Effector memory CD4-positive, alpha-beta T cell (primary cell): ENCODE results near the gene ARHGAP15.

Source experiments
- DNase-seq, 3 donors: peaks; one replicate each; pipeline ENCODE4 v3.0.0-alpha.2; 2020
- H3K27ac ChIP-seq: 2 replicates; pipeline ENCODE4 v1.7.0; 2013; ENCODE audit warnings: mild to moderate bottlenecking, low read length, moderate library complexity; ENCODE audit not compliant: insufficient read depth, poor library complexity, severe bottlenecking
- H3K27me3 ChIP-seq: replicated peaks from 2 replicates; pipeline ENCODE4 v1.7.0; 2013; ENCODE audit warnings: mild to moderate bottlenecking, low read length; ENCODE audit not compliant: insufficient read depth, control insufficient read depth, poor library complexity, severe bottlenecking
- H3K36me3 ChIP-seq: 2 replicates; pipeline ENCODE4 v1.7.0; 2013; ENCODE audit warnings: mild to moderate bottlenecking, low read length, moderate library complexity; ENCODE audit not compliant: control insufficient read depth, insufficient read depth
- H3K4me1 ChIP-seq: 2 replicates; pipeline ENCODE4 v1.7.0; 2013; ENCODE audit warnings: low read length, mild to moderate bottlenecking; ENCODE audit not compliant: control insufficient read depth, insufficient read depth, poor library complexity, severe bottlenecking
- H3K4me3 ChIP-seq: 2 replicates; pipeline ENCODE4 v1.7.0; 2013; ENCODE audit warnings: low read length, low read depth, mild to moderate bottlenecking; ENCODE audit not compliant: insufficient read depth, poor library complexity, severe bottlenecking
- H3K9me3 ChIP-seq: 2 replicates; pipeline ENCODE4 v1.7.0; 2013; ENCODE audit warnings: mild to moderate bottlenecking, low read length, moderate library complexity; ENCODE audit not compliant: control insufficient read depth

The ARHGAP15 gene

GRCh38 chr2:143700865-143701264 lies 571.6 kb downstream of the ARHGAP15 start:
- H3K4me1 ChIP-seq: no peaks in the 10 kb centered on the region
- DNase-seq: no peak
- no peak overlapping the region for H3K27ac ChIP-seq
- H3K36me3 ChIP-seq: peaks cover 30% of the 10 kb centered on the region
- H3K27me3 ChIP-seq: no peaks in the 10 kb centered on the region
- no peak overlapping the region for H3K4me3 ChIP-seq
- no peaks in the 10 kb centered on the region for H3K9me3 ChIP-seq

GRCh38 chr2:143701785-143702184 lies 572.6 kb downstream of the ARHGAP15 start:
- DNase-seq: no peak
- Histone ChIP-seq H3K4me3 (no peak overlapping the region), H3K9me3 (no peaks in the 10 kb centered on the region), H3K27ac (no peak overlapping the region), H3K4me1 (no peaks in the 10 kb centered on the region), H3K36me3 (peaks cover 39% of the 10 kb centered on the region), H3K27me3 (no peaks in the 10 kb centered on the region)

GRCh38 chr2:143702931-143703330 lies 573.7 kb downstream of the ARHGAP15 start:
- Histone ChIP-seq H3K27me3 (no peaks in the 10 kb centered on the region), H3K36me3 (peaks cover 42% of the 10 kb centered on the region), H3K4me3 (no peak overlapping the region), H3K4me1 (no peaks in the 10 kb centered on the region), H3K9me3 (no peaks in the 10 kb centered on the region), H3K27ac (no peak overlapping the region)
- DNase-seq: no peak

GRCh38 chr2:143704451-143705106 lies 575.4 kb downstream of the ARHGAP15 start:
- no peak overlapping the region for H3K27ac ChIP-seq
- H3K36me3 ChIP-seq: peaks cover 42% of the 10 kb centered on the region
- no peak for DNase-seq
- no peaks in the 10 kb centered on the region for H3K4me1 ChIP-seq
- no peak overlapping the region for H3K4me3 ChIP-seq
- no peaks in the 10 kb centered on the region for H3K27me3 ChIP-seq
- no peaks in the 10 kb centered on the region for H3K9me3 ChIP-seq

- DNase-seq: no peak
- Histone ChIP-seq H3K27me3 (no peaks in the 10 kb centered on the region), H3K36me3 (peaks cover 48% of the 10 kb centered on the region), H3K4me1 (no peaks in the 10 kb centered on the region), H3K9me3 (no peaks in the 10 kb centered on the region), H3K27ac (no peak overlapping the region), H3K4me3 (no peak overlapping the region)
Measured at GRCh38 chr2:143705108-143705707, 576.0 kb downstream of the ARHGAP15 start.

- Histone ChIP-seq H3K36me3 (peaks cover 59% of the 10 kb centered on the region), H3K27me3 (no peaks in the 10 kb centered on the region), H3K9me3 (no peaks in the 10 kb centered on the region), H3K4me1 (no peaks in the 10 kb centered on the region), H3K27ac (no peak overlapping the region), H3K4me3 (no peak overlapping the region)
- DNase-seq: no peak
Measured at GRCh38 chr2:143706354-143706753, 577.1 kb downstream of the ARHGAP15 start.

GRCh38 chr2:143708682-143709081 lies 579.5 kb downstream of the ARHGAP15 start:
- Histone ChIP-seq H3K27ac (no peak overlapping the region), H3K27me3 (no peaks in the 10 kb centered on the region), H3K36me3 (peaks cover 66% of the 10 kb centered on the region), H3K4me3 (no peak overlapping the region), H3K4me1 (no peaks in the 10 kb centered on the region), H3K9me3 (no peaks in the 10 kb centered on the region)
- DNase-seq: no peak

- Histone ChIP-seq H3K4me3 (no peak overlapping the region), H3K27me3 (no peaks in the 10 kb centered on the region), H3K9me3 (no peaks in the 10 kb centered on the region), H3K4me1 (no peaks in the 10 kb centered on the region), H3K27ac (no peak overlapping the region), H3K36me3 (peaks cover 51% of the 10 kb centered on the region)
- DNase-seq: no peak
Measured at GRCh38 chr2:143710196-143710595, 581.0 kb downstream of the ARHGAP15 start.

GRCh38 chr2:143710879-143711278 lies 581.7 kb downstream of the ARHGAP15 start:
- H3K27ac ChIP-seq: no peak overlapping the region
- no peaks in the 10 kb centered on the region for H3K9me3 ChIP-seq
- H3K4me1 ChIP-seq: no peaks in the 10 kb centered on the region
- H3K27me3 ChIP-seq: no peaks in the 10 kb centered on the region
- no peak for DNase-seq
- no peak overlapping the region for H3K4me3 ChIP-seq
- H3K36me3 ChIP-seq: peaks cover 45% of the 10 kb centered on the region

GRCh38 chr2:143716522-143716921 lies 587.3 kb downstream of the ARHGAP15 start:
- Histone ChIP-seq H3K9me3 (no peaks in the 10 kb centered on the region), H3K36me3 (peaks cover 30% of the 10 kb centered on the region), H3K4me1 (no peaks in the 10 kb centered on the region), H3K27ac (no peak overlapping the region), H3K4me3 (no peak overlapping the region), H3K27me3 (no peaks in the 10 kb centered on the region)
- no peak for DNase-seq
